HG03045 (cell line): ENCODE results near the gene OR52A1.
"Not testable (repeated sequence)": the region's sequence is repeated elsewhere in the genome, so short reads cannot be mapped to it uniquely, and the experiment has no call there.

Experiments used
- ATAC-seq: cut with Tn5 transposase; IDR thresholded peaks from one replicate; pipeline ENCODE4 v1.9.1; 2021; ENCODE audit warnings: mild to moderate bottlenecking, moderate library complexity; ENCODE audit not compliant: unreplicated experiment

OR52A1 gene

GRCh38 chr11:5154657-5155056 is at the start of gene OR52A1:
OR52A1 (minus strand) TSS chr11:5154757; CDS start chr11:5152369, 2,388 bp downstream.
- ATAC-seq: no peak

- ATAC-seq: no peak
Observed at GRCh38 chr11:5203366-5203765, 48.8 kb upstream of the OR52A1 start.

GRCh38 chr11:5200582-5200981 is 46.0 kb upstream of the OR52A1 start, which contains the start of gene OR51V1:
OR51V1 (minus strand) TSS chr11:5200682; CDS start chr11:5200682, 0 bp downstream.
- ATAC-seq: no peak

GRCh38 chr11:5198285-5198684 is 43.7 kb upstream of the OR52A1 start:
- ATAC-seq: no peak

GRCh38 chr11:5197536-5197935 is 43.0 kb upstream of the OR52A1 start:
- no peak for ATAC-seq

- no peak for ATAC-seq
Observed at GRCh38 chr11:5196731-5197130, 42.2 kb upstream of the OR52A1 start.

GRCh38 chr11:5196067-5196466 is 41.5 kb upstream of the OR52A1 start:
- ATAC-seq: no peak

GRCh38 chr11:5192738-5193137 is 38.2 kb upstream of the OR52A1 start:
- no peak for ATAC-seq

- ATAC-seq: no peak
Observed at GRCh38 chr11:5188201-5188600, 33.6 kb upstream of the OR52A1 start.

- ATAC-seq: no peak
Observed at GRCh38 chr11:5178046-5178837, 23.7 kb upstream of the OR52A1 start.

- no peak for ATAC-seq
Observed at GRCh38 chr11:5174934-5175333, 20.4 kb upstream of the OR52A1 start.

GRCh38 chr11:5171856-5172255 is 17.3 kb upstream of the OR52A1 start:
- ATAC-seq: no peak

- ATAC-seq: not testable (repeated sequence)
Observed at GRCh38 chr11:5165898-5166297, 11.3 kb upstream of the OR52A1 start.

- not testable (repeated sequence) for ATAC-seq
Observed at GRCh38 chr11:5164807-5165206, 10.2 kb upstream of the OR52A1 start.

- ATAC-seq: not testable (repeated sequence)
Observed at GRCh38 chr11:5161045-5161444, 6.5 kb upstream of the OR52A1 start.

- ATAC-seq: not testable (repeated sequence)
Observed at GRCh38 chr11:5160217-5160616, 5.7 kb upstream of the OR52A1 start.

GRCh38 chr11:5159806-5160205 is 5.2 kb upstream of the OR52A1 start:
- ATAC-seq: no peak

GRCh38 chr11:5153574-5154431 is 754 bp downstream of the OR52A1 start:
- no peak for ATAC-seq

GRCh38 chr11:5151713-5152153 is 2.8 kb downstream of the OR52A1 start:
- ATAC-seq: no peak

GRCh38 chr11:5144206-5144605 is 10.4 kb downstream of the OR52A1 start:
- not testable (repeated sequence) for ATAC-seq

GRCh38 chr11:5137996-5138395 is 16.6 kb downstream of the OR52A1 start, which contains the start of gene OR52A5:
OR52A5 (minus strand) TSS chr11:5138356; CDS start chr11:5132642, 5,714 bp downstream.
- ATAC-seq: no peak

- ATAC-seq: no peak
Observed at GRCh38 chr11:5137014-5137413, 17.5 kb downstream of the OR52A1 start.
